MM.1S (cell line): Measurements from ENCODE around the gene MOB1A.

Experiments
- DNase-seq: peaks from one replicate; pipeline ENCODE4 v3.0.0-alpha.2; 2015
- H2AFZ ChIP-seq: fragments of 300-600 bp; sonication (generic); 2 replicates; pipeline ENCODE4 v1.6.0; 2016; ENCODE audit warnings: antibody characterized with exemption, low read length
- H3F3A ChIP-seq: fragments of 300-600 bp; sonication (generic); 2 replicates; pipeline ENCODE4 v1.6.1; 2016; ENCODE audit warnings: mild to moderate bottlenecking, antibody characterized with exemption, low read length, moderate library complexity, mixed read lengths; ENCODE audit not compliant: insufficient read depth
- H3K27ac ChIP-seq: fragments of 300-600 bp; sonication (generic); 2 replicates; pipeline ENCODE4 v1.5.1; 2016; ENCODE audit warnings: mild to moderate bottlenecking, low read length
- H3K27me3 ChIP-seq: fragments of 300-600 bp; sonication (generic); replicated peaks from 2 replicates; pipeline ENCODE4 v1.6.0; 2016; ENCODE audit warnings: low read length; ENCODE audit not compliant: insufficient read depth
- H3K36me3 ChIP-seq: fragments of 300-600 bp; sonication (generic); replicated peaks from 2 replicates; pipeline ENCODE4 v1.6.1; 2016; ENCODE audit warnings: mild to moderate bottlenecking, low read length, mixed read lengths; ENCODE audit not compliant: insufficient read depth
- H3K4me1 ChIP-seq: fragments of 300-600 bp; sonication (generic); 2 replicates; pipeline ENCODE4 v1.6.1; 2016; ENCODE audit warnings: low read length, mixed read lengths
- H3K4me2 ChIP-seq: fragments of 300-600 bp; sonication (generic); 2 replicates; pipeline ENCODE4 v1.6.0; 2016; ENCODE audit warnings: low read depth, low read length
- H3K4me3 ChIP-seq: fragments of 300-600 bp; sonication (generic); 2 replicates; pipeline ENCODE4 v1.5.1; 2016; ENCODE audit warnings: low read length, mixed read lengths
- H3K79me2 ChIP-seq: fragments of 300-600 bp; sonication (generic); 2 replicates; pipeline ENCODE4 v1.6.1; 2016; ENCODE audit warnings: mixed run types, low read length, mixed read lengths
- H3K9ac ChIP-seq: fragments of 300-600 bp; sonication (generic); 2 replicates; pipeline ENCODE4 v1.6.1; 2016; ENCODE audit warnings: low read length, mixed read lengths
- H3K9me2 ChIP-seq: fragments of 300-600 bp; sonication (generic); replicated peaks from 2 replicates; pipeline ENCODE4 v1.6.1; 2016; ENCODE audit warnings: mild to moderate bottlenecking, low read length, mixed read lengths; ENCODE audit not compliant: insufficient read depth
- H3K9me3 ChIP-seq: fragments of 300-600 bp; sonication (generic); replicated peaks from 2 replicates; pipeline ENCODE4 v1.6.1; 2016; ENCODE audit warnings: mild to moderate bottlenecking, low read length, mixed read lengths; ENCODE audit not compliant: insufficient read depth
- H4K20me1 ChIP-seq: fragments of 300-600 bp; sonication (generic); 2 replicates; pipeline ENCODE4 v1.6.1; 2016; ENCODE audit warnings: mild to moderate bottlenecking, low read length, moderate library complexity, mixed read lengths; ENCODE audit not compliant: insufficient read depth
- CTCF ChIP-seq: fragments of 300-600 bp; sonication (generic); IDR thresholded peaks from 2 replicates; pipeline ENCODE4 v1.5.1; 2016; ENCODE audit warnings: antibody characterized with exemption, low read length, mixed read lengths
- EZH2 ChIP-seq: fragments of 300-600 bp; sonication (generic); optimal IDR thresholded peaks from 2 replicates; pipeline ENCODE3; 2017; ENCODE audit warnings: low read depth, mild to moderate bottlenecking, antibody characterized with exemption, low read length, mixed read lengths
- EZH2phosphoT487 ChIP-seq: fragments of 300-600 bp; sonication (generic); IDR thresholded peaks from 2 replicates; pipeline ENCODE4 v1.6.1; 2018; ENCODE audit warnings: antibody characterized with exemption, low read length

Gene MOB1A

DNA sequence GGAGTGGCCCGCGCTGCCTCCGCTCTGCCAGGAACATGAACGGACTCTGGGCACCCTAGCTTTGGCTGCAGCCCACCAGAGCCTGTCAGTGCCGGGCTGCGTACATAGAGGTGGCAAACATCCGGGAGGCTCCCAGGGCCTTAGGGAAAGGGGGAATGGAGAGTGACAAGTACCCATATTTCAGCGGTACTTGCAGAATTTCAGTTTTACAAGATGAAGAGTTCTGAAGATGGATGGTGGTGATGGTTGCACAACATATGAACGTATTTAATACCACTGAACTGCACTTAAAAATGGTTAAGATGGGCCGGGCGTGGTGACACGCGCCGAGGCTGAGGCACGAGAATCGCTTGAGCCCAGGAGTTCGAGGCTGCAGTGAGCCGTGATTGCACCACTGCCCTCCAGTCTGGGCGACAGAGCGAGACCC is 20.6 kb upstream of the MOB1A start:
- Histone ChIP-seq H3K9me3 (no peaks in the 10 kb centered on the region), H3K9ac (peak overlapping the region; percentile 100), H3K4me2 (peak overlapping the region; percentile 88), H4K20me1 (0 out of 2 replicates have a peak, but pooled peaks cover 8% of the 10 kb centered on the region), H3K9me2 (no peaks in the 10 kb centered on the region), H3K4me3 (peak overlapping the region; percentile 98), H2AFZ (no peak overlapping the region), H3K79me2 (peaks cover 59% of the 10 kb centered on the region), H3K27ac (peak overlapping the region; percentile 98; the same call in 1 of the 2 replicates), H3K36me3 (no peaks in the 10 kb centered on the region; the same call in 1 of the 2 replicates), H3K27me3 (no peaks in the 10 kb centered on the region), H3F3A (peaks cover 20% of the 10 kb centered on the region), H3K4me1 (peaks cover 25% of the 10 kb centered on the region)
- TF ChIP-seq EZH2phosphoT487 (no peak), EZH2 (no peak), CTCF (no peak)
- DNase-seq: no peak

DNA sequence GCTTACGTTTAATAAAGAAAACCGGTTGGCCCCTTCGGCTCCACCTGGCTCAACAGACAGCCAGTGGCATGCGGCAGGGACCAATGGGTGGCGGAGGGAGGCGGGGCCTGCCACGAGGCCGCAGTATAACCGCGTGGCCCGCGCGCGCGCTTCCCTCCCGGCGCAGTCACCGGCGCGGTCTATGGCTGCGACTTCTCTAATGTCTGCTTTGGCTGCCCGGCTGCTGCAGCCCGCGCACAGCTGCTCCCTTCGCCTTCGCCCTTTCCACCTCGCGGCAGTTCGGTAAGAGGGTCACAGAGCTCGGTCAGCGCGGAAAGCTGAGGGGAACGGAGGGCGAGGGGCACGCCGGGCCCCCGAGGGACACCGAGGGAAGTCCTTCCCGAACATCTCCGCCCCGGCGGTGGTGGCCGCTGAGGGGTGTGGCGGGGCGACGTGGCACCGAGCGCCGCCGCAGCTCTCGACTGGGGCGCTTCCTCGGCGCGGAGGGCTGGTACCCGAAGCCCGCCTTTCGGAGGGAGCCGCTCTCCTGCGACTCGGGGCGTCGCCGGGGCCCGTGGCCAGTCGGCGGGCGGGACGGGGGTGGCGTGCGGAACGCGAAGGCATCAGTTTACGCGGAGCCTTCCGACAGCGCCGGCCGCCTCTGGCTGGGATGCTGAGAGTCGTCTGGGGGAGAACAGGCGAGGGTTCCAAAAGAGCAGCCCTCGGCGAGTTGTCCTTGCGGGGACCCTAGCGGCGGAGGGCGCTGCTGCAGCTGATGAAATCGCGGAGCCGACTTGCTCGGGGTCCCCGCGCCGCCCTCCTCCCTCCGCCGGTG is 20.0 kb upstream of the MOB1A start, which contains the start of gene MTHFD2:
Gene MTHFD2, plus strand, starts transcription at position 155 of the 814 bp plus-strand sequence. Its CDS starts 27 bp downstream, at position 182.
- H3F3A ChIP-seq: peaks cover 17% of the 10 kb centered on the region
- H3K9me3 ChIP-seq: no peaks in the 10 kb centered on the region
- H3K4me3 ChIP-seq: peak within 1 kb of the TSS; percentile 98
- peak; percentile 99 for DNase-seq
- TF ChIP-seq EZH2: no peak
- no peak for TF ChIP-seq EZH2phosphoT487
- peak; percentile 77 for TF ChIP-seq CTCF
- peak within 1 kb of the TSS; percentile 100 for H3K9ac ChIP-seq
- H3K9me2 ChIP-seq: no peaks in the 10 kb centered on the region
- H3K27ac ChIP-seq: peak within 1 kb of the TSS; percentile 98
- no peaks in the 10 kb centered on the region for H3K27me3 ChIP-seq
- peak within 1 kb of the TSS; percentile 89 for H2AFZ ChIP-seq
- H3K36me3 ChIP-seq: no peaks in the 10 kb centered on the region; the same call in 1 of the 2 replicates
- peaks cover 52% of the 10 kb centered on the region for H3K79me2 ChIP-seq
- peak within 1 kb of the TSS; percentile 88 for H3K4me2 ChIP-seq
- H4K20me1 ChIP-seq: 0 out of 2 replicates have a peak, but pooled peaks cover 8% of the 10 kb centered on the region
- peaks cover 22% of the 10 kb centered on the region for H3K4me1 ChIP-seq

DNA sequence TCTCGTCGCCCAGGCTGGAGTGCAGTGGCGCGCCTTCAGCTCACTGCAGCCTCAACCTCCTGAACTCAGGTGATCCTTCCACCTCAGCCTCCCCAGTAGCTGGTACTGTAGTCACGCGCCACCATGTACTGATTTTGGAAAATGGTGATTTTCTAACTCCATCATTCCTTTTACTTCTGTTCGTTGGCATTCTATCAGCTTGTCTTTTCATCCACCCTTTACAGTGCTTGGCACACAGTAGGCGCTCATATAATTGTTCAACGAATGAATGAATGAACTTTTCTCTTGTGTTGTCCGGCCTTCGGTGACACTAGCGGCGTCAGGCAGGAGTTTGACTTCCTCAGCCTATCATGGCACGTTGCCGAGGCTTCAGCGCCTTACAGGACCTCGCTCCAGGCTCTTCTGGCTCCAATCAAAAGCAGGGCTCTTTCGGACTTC is 19.4 kb upstream of the MOB1A start:
- H2AFZ ChIP-seq: peak overlapping the region; percentile 89
- H3K4me3 ChIP-seq: peak overlapping the region; percentile 98
- no peak for TF ChIP-seq EZH2
- TF ChIP-seq EZH2phosphoT487: no peak
- TF ChIP-seq CTCF: no peak
- no peaks in the 10 kb centered on the region; the same call in 1 of the 2 replicates for H3K36me3 ChIP-seq
- H3K79me2 ChIP-seq: peaks cover 46% of the 10 kb centered on the region
- peak overlapping the region; percentile 86 for H3K4me2 ChIP-seq
- peak overlapping the region; percentile 98; the same call in 1 of the 2 replicates for H3K27ac ChIP-seq
- H3K9me2 ChIP-seq: no peaks in the 10 kb centered on the region
- peaks cover 22% of the 10 kb centered on the region for H3K4me1 ChIP-seq
- DNase-seq: no peak
- H4K20me1 ChIP-seq: 0 out of 2 replicates have a peak, but pooled peaks cover 8% of the 10 kb centered on the region
- peaks cover 12% of the 10 kb centered on the region for H3F3A ChIP-seq
- H3K27me3 ChIP-seq: no peaks in the 10 kb centered on the region
- H3K9me3 ChIP-seq: no peaks in the 10 kb centered on the region
- H3K9ac ChIP-seq: peak overlapping the region; percentile 100; the same call in 1 of the 2 replicates
